BLaER1 (cell line): ENCODE measurements around the gene MYL5.

ENCODE experiments used
- H3K27ac ChIP-seq: shearing (Covaris generic); formaldehyde crosslinking; 2 replicates; pipeline ENCODE4 v1.8.1; 2022
- H3K27me3 ChIP-seq: shearing (Covaris generic); formaldehyde crosslinking; 2 replicates; pipeline ENCODE4 v1.8.1; 2022
- H3K36me3 ChIP-seq: shearing (Covaris generic); formaldehyde crosslinking; 2 replicates; pipeline ENCODE4 v1.8.1; 2022
- H3K4me1 ChIP-seq: shearing (Covaris generic); formaldehyde crosslinking; 2 replicates; pipeline ENCODE4 v1.8.1; 2022
- H3K4me2 ChIP-seq: shearing (Covaris generic); formaldehyde crosslinking; 2 replicates; pipeline ENCODE4 v1.8.1; 2022
- H3K4me3 ChIP-seq: shearing (Covaris generic); formaldehyde crosslinking; 2 replicates; pipeline ENCODE4 v1.8.1; 2022
- H3K9ac ChIP-seq: shearing (Covaris generic); formaldehyde crosslinking; 2 replicates; pipeline ENCODE4 v1.8.1; 2022
- H3K9me3 ChIP-seq: shearing (Covaris generic); formaldehyde crosslinking; 2 replicates; pipeline ENCODE4 v1.8.1; 2022
- H4K20me1 ChIP-seq: shearing (Covaris generic); formaldehyde crosslinking; 2 replicates; pipeline ENCODE4 v1.8.1; 2022
- Cebpa-rat ChIP-seq: shearing (Covaris generic); IDR thresholded peaks from 2 replicates; pipeline ENCODE4 v1.8.1; 2022

The MYL5 gene, protein sequence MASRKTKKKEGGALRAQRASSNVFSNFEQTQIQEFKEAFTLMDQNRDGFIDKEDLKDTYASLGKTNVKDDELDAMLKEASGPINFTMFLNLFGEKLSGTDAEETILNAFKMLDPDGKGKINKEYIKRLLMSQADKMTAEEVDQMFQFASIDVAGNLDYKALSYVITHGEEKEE

DNA sequence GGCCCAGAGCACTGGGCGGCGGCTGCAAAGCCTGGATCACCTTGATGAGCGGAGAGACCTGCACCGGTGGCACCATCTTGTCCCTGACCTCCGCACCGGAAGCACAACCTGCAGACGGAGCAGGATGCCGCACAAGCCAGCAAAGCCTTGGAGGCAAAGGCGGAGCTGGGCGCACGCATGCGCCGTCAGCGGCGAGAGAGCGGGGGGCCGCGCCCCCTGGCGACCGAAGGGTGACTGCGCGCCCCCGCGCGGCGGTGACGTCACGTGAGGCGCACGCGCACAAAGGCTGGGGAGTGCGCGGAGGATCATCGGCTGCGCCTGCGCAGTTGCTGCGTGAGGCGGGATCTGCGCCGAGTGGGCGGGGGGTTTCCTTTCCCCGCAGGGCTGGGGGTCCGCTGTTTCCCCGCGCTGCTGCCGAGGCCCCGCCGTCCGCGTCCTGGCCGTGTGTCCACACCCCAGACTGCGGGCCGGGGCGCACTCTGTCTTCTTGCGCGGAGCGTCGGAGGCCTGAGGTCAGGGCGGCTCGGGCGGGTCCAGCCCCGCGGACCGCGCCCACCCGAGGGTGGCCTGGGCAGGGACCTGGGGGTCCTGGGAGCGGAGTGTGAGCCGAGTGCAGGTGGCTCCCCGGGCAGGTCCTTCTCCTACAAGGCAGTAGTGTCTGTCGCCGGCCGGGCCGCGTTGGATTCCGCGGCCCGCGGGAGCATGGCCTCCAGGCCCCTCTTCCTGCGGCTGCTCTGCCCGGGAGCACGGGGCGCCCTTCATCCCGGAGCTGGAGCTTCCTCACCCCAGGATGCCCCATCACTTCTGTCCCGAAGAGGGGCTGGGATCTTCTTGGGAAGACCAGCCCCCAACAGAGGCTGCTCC lies at the start of gene MYL5, which contains the start of gene ATP5ME:
Gene MYL5 (plus strand): TSS at position 371 of the 864 bp plus-strand sequence. CDS start 3,485 bp downstream, outside the sequence.
Gene ATP5ME (minus strand): TSS at position 105 of the 864 bp plus-strand sequence. CDS start 29 bp downstream, at position 76.
- Histone ChIP-seq H4K20me1 (peaks cover 7% of the 10 kb centered on the region; the same call in 1 of the 2 replicates), H3K9ac (peak within 1 kb of the TSS; percentile 96), H3K9me3 (no peaks in the 10 kb centered on the region), H3K4me2 (peak within 1 kb of the TSS; percentile 98), H3K4me3 (peak within 1 kb of the TSS; percentile 95), H3K27me3 (no peaks in the 10 kb centered on the region), H3K36me3 (peaks cover 36% of the 10 kb centered on the region), H3K4me1 (peaks cover 54% of the 10 kb centered on the region), H3K27ac (peak within 1 kb of the TSS; percentile 96)
- no peak for TF ChIP-seq Cebpa-rat

DNA sequence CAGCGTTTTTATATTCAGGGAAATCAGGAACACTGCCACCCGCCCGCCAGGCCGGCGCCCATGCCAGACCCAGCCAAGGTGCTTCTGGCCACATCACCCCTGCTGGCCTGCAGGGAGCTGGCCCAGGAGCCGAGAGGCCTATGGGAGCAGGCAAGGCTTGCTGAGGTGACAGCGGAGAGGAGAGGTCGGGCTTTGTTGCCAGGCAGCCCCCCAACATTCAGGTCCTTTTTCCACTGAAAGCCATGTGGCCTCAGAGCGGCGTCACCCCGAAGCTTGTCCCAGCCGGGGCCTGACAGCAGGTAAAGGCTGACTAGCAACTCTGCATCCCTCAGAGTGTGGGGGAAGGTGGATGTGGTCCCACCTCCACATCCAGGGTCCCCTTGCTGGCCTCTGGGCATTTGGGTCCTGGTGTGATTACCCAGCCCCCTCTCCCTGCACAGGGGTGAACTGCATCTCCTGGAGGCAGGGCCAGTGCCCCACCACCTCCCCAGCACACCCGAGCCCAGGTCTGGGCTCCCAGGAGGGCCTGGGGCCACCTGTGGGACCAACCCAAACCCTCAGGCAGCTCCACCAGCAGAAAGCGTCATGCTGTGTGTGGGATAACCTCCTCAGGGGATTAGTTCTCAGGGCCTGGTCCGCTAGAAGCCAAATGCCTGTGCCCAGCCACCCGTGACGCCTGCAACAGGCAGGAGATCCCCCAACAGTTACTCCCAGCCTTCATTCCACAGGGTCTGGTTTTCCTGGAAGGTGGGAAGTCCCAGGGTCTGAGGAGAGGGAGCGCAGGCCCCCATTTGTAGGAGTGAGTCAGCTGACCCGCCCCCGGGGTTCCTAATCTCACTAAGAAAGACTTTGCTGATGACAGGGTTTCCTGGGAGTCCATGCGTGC lies 49.4 kb upstream of the MYL5 start, which contains the start of gene PDE6B:
Gene PDE6B (plus strand): TSS at position 869 of the 886 bp plus-strand sequence. CDS start 54 bp downstream, outside the sequence.
- H3K27ac ChIP-seq = peak within 1 kb of the TSS; percentile 35; the same call in 1 of the 2 replicates
- no peak for TF ChIP-seq Cebpa-rat
- H3K9me3 ChIP-seq = no peaks in the 10 kb centered on the region
- H3K36me3 ChIP-seq = no peaks in the 10 kb centered on the region
- no peaks in the 10 kb centered on the region for H3K27me3 ChIP-seq
- no peaks in the 10 kb centered on the region for H4K20me1 ChIP-seq
- peaks cover 51% of the 10 kb centered on the region for H3K4me1 ChIP-seq
- no peak within 1 kb of the TSS for H3K4me3 ChIP-seq
- H3K4me2 ChIP-seq = peak within 1 kb of the TSS; percentile 65
- H3K9ac ChIP-seq = no peak within 1 kb of the TSS

DNA sequence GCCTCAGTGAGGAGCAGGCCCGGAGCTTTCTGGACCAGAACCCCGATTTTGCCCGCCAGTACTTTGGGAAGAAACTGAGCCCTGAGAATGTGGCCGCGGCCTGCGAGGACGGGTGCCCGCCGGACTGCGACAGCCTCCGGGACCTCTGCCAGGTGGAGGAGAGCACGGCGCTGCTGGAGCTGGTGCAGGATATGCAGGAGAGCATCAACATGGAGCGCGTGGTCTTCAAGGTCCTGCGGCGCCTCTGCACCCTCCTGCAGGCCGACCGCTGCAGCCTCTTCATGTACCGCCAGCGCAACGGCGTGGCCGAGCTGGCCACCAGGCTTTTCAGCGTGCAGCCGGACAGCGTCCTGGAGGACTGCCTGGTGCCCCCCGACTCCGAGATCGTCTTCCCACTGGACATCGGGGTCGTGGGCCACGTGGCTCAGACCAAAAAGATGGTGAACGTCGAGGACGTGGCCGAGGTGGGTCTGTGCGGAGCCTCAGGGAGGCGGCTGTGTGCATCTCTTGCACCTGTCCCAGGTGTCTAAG lies 48.6 kb upstream of the MYL5 start:
- Histone ChIP-seq H4K20me1 (no peaks in the 10 kb centered on the region), H3K9ac (no peak overlapping the region), H3K27ac (no peak overlapping the region), H3K4me2 (peak overlapping the region; percentile 65), H3K4me1 (peaks cover 51% of the 10 kb centered on the region), H3K9me3 (0 out of 2 replicates have a peak, but pooled peaks cover 6% of the 10 kb centered on the region), H3K36me3 (no peaks in the 10 kb centered on the region), H3K4me3 (no peak overlapping the region), H3K27me3 (no peaks in the 10 kb centered on the region)
- no peak for TF ChIP-seq Cebpa-rat

DNA sequence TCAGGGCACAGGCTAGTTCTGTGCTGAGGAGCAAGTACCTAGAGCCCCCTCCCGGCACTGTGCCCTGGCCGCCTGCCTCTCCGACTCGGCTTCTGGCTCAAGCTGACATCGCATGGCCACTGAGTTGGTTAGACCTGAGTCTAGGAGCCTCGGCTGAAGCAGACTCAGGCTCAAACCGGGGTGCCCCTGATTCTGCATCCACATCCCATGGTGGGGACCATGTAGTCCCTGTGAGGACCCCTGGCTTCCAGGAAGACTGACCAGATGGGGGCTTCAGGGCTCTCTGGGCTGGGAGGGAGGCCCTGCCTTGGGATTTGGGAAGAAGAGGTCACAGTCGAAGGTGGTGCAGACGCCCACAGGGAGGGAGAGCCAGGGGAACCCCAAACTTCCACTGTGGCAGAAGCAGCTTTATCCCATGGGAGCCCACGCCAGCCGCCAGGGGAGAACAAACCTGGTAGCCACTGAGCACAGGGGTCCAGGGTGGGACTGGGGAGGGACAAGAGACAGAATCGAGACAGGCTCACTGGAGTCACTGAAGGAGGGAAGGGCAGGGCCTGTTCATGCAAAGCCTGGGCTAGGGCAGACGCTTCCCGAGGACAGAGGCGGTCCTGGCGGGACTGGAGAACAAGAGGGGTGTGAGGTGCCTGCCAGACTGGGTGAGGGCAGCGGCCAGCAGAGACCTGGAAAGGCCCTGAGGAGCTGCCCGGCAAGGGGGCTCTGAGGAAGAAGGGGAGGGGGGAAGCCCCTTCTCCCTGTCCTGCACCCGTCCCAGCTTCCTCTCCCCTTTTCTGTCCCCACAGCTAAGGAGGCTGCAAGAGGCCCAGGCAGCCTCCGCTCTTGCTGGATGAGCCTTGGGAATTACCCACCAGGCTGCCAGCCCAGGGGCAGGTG lies 47.9 kb upstream of the MYL5 start:
- no peaks in the 10 kb centered on the region for H3K36me3 ChIP-seq
- H3K9me3 ChIP-seq = peaks cover 13% of the 10 kb centered on the region
- peaks cover 51% of the 10 kb centered on the region for H3K4me1 ChIP-seq
- H3K4me2 ChIP-seq = peak overlapping the region; percentile 15; the same call in 1 of the 2 replicates
- H4K20me1 ChIP-seq = no peaks in the 10 kb centered on the region
- H3K27me3 ChIP-seq = no peaks in the 10 kb centered on the region
- no peak overlapping the region for H3K4me3 ChIP-seq
- H3K27ac ChIP-seq = peak overlapping the region; percentile 35; the same call in 1 of the 2 replicates
- no peak for TF ChIP-seq Cebpa-rat
- no peak overlapping the region for H3K9ac ChIP-seq

DNA sequence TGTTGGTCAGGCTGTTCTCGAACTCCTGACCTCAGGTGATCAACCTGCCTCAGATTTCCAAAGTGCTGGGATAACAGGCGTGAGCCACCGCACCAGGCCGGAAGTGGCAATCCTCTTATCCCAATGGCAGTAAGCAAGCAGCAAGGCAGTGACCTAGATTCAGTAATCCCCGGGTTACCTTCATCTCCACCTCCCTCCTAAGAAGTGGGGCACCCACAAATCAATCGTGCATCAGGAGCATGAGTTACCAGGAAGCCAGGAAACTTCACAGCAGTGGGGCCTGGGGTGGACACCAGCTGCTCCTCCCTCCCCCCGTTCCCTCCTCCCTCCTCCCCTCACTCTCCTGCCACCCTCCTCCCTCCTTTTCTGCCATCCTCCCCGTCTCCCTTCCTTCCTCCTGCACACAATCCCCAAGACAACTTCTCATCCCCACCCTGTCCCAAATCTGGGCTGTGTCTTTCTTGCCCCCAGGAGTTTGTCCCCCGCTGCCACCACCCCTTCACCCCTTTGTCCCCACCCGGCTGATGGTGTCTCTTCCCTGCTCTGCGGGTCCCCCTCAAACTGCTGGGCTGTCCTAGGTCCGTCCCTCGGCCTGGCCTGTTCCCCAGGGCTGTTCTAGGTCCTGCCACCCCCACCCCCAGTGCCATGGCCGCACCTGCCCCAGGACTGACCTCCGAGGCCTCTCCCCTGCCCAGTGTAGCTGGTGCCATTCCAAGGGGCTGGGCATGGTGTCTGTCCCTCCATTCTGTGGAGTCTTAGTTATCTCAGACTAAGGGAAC lies 46.8 kb upstream of the MYL5 start:
- peaks cover 24% of the 10 kb centered on the region for H3K9me3 ChIP-seq
- H3K27ac ChIP-seq = no peak overlapping the region
- peak overlapping the region; percentile 15; the same call in 1 of the 2 replicates for H3K4me2 ChIP-seq
- no peaks in the 10 kb centered on the region for H4K20me1 ChIP-seq
- no peak overlapping the region for H3K9ac ChIP-seq
- H3K27me3 ChIP-seq = no peaks in the 10 kb centered on the region
- no peak for TF ChIP-seq Cebpa-rat
- H3K4me1 ChIP-seq = peaks cover 51% of the 10 kb centered on the region
- no peaks in the 10 kb centered on the region for H3K36me3 ChIP-seq
- H3K4me3 ChIP-seq = no peak overlapping the region

DNA sequence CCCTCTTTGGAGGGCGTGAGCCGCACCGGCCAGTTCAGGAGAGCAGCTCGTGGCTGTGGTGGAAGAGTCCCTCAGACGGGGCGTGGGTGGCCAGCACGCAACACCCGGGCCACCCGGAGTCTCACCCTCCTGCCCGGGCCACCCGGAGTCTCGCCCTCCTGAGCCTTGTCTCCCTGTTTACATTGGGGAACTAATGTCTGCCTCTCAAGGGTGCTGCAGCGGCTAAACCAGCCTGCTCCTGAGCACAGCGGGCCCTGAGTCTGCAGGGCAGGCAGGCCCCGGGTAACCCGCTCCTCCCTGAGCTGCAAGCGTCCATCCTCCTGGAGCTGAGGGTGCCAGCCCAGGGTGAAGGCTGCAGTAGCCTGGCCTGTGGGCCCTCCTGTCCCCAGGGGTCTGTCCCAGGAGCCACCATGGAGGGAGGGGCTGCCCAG lies 46.0 kb upstream of the MYL5 start:
- no peak overlapping the region for H3K4me3 ChIP-seq
- TF ChIP-seq Cebpa-rat = no peak
- peak overlapping the region; percentile 34; the same call in 1 of the 2 replicates for H3K9ac ChIP-seq
- peaks cover 32% of the 10 kb centered on the region for H3K9me3 ChIP-seq
- no peaks in the 10 kb centered on the region for H3K27me3 ChIP-seq
- no peak overlapping the region for H3K4me2 ChIP-seq
- no peaks in the 10 kb centered on the region for H4K20me1 ChIP-seq
- peak overlapping the region; percentile 53 for H3K27ac ChIP-seq
- H3K36me3 ChIP-seq = no peaks in the 10 kb centered on the region
- H3K4me1 ChIP-seq = peaks cover 51% of the 10 kb centered on the region

DNA sequence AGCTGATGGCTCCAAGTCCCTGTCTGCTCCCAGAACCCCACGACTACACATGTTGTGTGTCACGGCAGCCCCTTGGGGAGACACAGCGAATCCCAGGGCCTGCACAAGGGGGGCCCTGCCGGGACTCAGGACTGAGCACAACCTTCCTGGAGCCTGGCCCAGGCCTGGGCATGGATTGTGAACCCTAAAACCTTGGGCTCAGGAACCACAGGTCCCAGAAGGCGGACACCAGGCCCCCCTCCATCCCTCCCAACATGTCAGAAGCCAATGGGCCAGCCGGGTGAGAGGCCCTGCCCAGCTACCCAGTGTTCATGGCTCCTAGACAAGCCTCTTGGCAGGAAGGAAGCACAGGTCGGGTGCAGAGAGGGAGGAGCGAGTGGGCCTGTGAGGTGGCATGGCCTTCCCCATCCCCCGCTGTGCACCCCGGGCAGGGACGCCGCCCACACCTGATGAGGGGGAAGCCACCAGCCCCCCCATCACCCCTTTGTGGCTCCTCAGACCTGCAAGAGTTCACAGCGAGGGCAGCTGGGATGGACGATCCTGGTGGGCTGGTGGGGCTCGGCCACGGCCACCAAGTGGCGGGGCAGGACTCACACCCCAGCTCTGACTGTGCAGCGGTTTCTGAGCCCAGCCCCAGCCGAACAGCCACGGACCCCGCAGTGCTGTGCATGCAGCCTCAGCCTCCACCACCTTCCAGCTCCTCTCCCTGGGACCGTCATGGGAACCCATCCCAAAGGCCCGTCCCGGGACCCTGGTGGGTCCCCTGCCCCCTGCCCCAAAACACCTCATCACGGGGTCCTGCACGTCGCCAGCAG lies 45.3 kb upstream of the MYL5 start:
- Histone ChIP-seq H3K36me3 (no peaks in the 10 kb centered on the region), H4K20me1 (no peaks in the 10 kb centered on the region), H3K4me2 (peak overlapping the region; percentile 7; the same call in 1 of the 2 replicates), H3K9me3 (peaks cover 35% of the 10 kb centered on the region), H3K27ac (peak overlapping the region; percentile 53), H3K9ac (peak overlapping the region; percentile 34; the same call in 1 of the 2 replicates), H3K27me3 (no peaks in the 10 kb centered on the region), H3K4me1 (peaks cover 45% of the 10 kb centered on the region), H3K4me3 (no peak overlapping the region)
- TF ChIP-seq Cebpa-rat = no peak
